NT2/D1 (cell line): ENCODE results near the gene SLC34A1.

Experiments
- DNase-seq: peaks from one replicate; pipeline ENCODE4 v3.0.0-alpha.2; 2011; ENCODE audit warnings: low read depth, low spot score
- H3K27me3 ChIP-seq: 2 replicates; pipeline ENCODE4 v1.6.0; 2011; ENCODE audit warnings: mild to moderate bottlenecking; ENCODE audit not compliant: insufficient read length, insufficient read depth
- H3K36me3 ChIP-seq: 2 replicates; pipeline ENCODE4 v1.6.1; 2011; ENCODE audit warnings: mild to moderate bottlenecking, low read length, mixed read lengths; ENCODE audit not compliant: insufficient read depth, insufficient read length
- H3K4me1 ChIP-seq: 2 replicates; pipeline ENCODE4 v1.5.1; 2011; ENCODE audit not compliant: insufficient read depth, insufficient read length
- H3K4me3 ChIP-seq: 2 replicates; pipeline ENCODE4 v1.5.1; 2011; ENCODE audit warnings: low read depth; ENCODE audit not compliant: insufficient read length
- H3K9ac ChIP-seq: 2 replicates; pipeline ENCODE4 v1.6.0; 2011; ENCODE audit warnings: low read depth; ENCODE audit not compliant: insufficient read length
- H3K9me3 ChIP-seq: 2 replicates; pipeline ENCODE4 v1.5.1; 2011; ENCODE audit warnings: mild to moderate bottlenecking, low read length; ENCODE audit not compliant: insufficient read depth
- SUZ12 ChIP-seq: IDR thresholded peaks from 2 replicates; pipeline ENCODE4 v1.6.1; 2011; ENCODE audit not compliant: insufficient read length, insufficient read depth; ENCODE audit errors: extremely low read depth
- YY1 ChIP-seq: IDR thresholded peaks from 2 replicates; pipeline ENCODE4 v1.6.1; 2011; ENCODE audit not compliant: insufficient read length, insufficient read depth
- ZNF274 ChIP-seq: IDR thresholded peaks from 2 replicates; pipeline ENCODE4 v1.6.1; 2011; ENCODE audit warnings: mild to moderate bottlenecking, low read depth, low read length

Gene SLC34A1

DNA sequence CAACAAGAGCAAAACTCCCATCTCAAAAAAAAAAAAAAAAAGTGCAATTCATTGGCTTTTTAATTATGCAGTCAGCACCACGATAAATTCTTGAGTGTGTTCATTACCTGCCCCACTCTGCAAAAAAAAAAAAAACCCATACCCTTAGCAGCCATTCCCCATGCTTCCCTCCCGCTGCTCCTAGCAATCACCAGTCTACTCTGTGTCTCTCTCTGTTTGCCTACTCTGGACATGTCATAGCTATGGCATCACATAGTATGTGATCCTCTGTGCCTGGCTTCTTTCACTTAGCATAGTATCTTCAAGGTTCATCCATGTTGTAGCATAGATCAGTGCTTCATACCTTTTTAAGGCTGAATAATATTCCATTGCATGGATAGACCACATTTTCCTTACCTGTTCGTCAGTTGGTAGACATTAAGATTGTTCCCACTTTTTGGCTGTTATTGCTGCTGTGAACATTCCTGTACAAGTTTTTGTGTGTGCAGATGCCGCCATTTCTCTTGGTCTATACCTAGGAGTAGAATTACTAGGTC lies 55.4 kb downstream of the SLC34A1 start:
- Histone ChIP-seq H3K9me3 (no peaks in the 10 kb centered on the region), H3K27me3 (no peaks in the 10 kb centered on the region), H3K36me3 (peaks cover 83% of the 10 kb centered on the region), H3K4me1 (peaks cover 19% of the 10 kb centered on the region), H3K9ac (no peak overlapping the region), H3K4me3 (no peak overlapping the region)
- TF ChIP-seq SUZ12 (no peak), YY1 (no peak), ZNF274 (no peak)
- DNase-seq = no peak

DNA sequence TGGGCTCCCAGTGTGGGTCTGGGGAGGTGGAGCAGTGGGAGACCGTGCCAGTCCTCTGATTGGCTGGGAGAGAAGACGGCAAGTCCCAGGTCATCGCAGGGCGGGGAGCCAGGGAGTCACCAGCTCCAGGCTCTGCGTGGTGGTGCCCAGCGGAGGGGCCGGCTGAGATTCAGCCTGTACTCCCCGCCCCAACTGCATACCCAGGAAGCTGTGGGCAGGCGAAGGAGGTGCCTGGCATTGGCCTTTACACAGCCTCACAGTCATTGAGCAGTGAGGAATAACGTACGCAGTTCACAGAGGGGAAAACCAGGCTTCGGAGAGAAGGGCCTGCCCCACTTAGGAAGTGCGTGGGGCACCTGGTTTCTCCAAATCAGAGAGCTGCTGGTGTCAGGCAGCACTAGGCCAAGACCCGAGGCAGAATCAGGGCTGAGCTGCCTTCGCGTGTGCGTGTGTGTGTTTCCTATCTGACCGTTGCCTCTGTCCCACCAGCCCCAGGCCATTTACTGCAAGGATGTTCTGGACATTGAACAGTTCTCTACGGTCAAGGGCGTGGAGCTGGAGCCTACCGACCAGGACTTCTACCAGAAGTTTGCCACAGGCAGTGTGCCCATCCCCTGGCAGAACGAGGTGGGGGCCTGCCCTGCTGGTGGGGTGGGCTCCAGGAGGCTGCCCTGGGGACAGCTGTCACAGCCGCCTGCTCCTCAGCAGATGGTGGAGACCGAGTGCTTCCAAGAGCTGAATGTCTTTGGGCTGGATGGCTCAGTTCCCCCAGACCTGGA lies 56.2 kb downstream of the SLC34A1 start:
- no peak for DNase-seq
- Histone ChIP-seq H3K36me3 (peaks cover 75% of the 10 kb centered on the region), H3K9ac (no peak overlapping the region)

DNA sequence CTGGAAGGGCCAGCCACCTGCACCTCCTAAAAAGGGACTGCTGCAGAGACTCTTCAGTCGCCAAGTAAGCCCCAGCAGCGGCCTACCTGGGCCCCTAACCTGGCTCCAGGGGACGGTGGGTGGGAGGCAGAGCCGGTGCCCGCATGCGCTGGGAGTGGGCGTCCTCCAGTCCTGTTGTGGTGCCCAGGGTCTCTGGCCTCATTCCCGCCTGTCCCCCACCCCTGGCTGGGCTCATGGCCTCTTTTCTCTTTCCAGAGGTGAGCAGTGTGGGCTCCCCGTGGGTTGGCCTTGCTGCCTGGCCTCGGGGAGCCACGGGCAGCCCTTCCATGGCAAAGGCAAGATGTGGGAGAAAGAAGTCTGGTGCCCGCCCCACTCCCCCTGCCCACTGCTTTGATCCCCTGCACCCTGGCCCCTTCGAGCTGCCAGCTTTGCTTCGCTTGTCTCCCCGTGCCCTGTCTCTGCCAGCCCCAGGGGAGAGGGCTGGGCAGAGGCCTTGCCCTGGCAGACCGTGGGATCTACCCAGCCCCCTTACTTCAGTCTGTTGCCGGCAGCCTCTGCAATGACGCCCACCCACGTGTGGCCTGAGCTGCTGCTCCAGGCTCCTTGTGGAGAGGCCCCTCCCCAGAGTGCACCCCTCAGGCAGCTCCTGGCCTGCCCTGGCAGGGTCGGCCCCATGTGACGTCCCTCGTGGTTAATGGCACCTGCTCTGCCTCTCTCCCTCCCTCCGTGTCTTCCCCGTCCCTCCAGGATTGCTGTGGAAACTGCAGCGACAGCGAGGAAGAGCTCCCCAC lies 57.0 kb downstream of the SLC34A1 start:
- Histone ChIP-seq H3K27me3 (peaks cover 2% of the 10 kb centered on the region), H3K4me1 (peaks cover 21% of the 10 kb centered on the region), H3K4me3 (no peak overlapping the region), H3K36me3 (peaks cover 68% of the 10 kb centered on the region), H3K9me3 (no peaks in the 10 kb centered on the region), H3K9ac (peak overlapping the region; percentile 43)
- no peak for DNase-seq
- TF ChIP-seq ZNF274 (no peak), SUZ12 (no peak), YY1 (no peak)

More for the DNA sequence above, 56.2 kb downstream of the SLC34A1 start:
- Histone ChIP-seq H3K4me3 (no peak overlapping the region), H3K27me3 (no peaks in the 10 kb centered on the region), H3K4me1 (peaks cover 19% of the 10 kb centered on the region), H3K9me3 (no peaks in the 10 kb centered on the region)
- TF ChIP-seq YY1 (no peak), SUZ12 (no peak), ZNF274 (no peak)

DNA sequence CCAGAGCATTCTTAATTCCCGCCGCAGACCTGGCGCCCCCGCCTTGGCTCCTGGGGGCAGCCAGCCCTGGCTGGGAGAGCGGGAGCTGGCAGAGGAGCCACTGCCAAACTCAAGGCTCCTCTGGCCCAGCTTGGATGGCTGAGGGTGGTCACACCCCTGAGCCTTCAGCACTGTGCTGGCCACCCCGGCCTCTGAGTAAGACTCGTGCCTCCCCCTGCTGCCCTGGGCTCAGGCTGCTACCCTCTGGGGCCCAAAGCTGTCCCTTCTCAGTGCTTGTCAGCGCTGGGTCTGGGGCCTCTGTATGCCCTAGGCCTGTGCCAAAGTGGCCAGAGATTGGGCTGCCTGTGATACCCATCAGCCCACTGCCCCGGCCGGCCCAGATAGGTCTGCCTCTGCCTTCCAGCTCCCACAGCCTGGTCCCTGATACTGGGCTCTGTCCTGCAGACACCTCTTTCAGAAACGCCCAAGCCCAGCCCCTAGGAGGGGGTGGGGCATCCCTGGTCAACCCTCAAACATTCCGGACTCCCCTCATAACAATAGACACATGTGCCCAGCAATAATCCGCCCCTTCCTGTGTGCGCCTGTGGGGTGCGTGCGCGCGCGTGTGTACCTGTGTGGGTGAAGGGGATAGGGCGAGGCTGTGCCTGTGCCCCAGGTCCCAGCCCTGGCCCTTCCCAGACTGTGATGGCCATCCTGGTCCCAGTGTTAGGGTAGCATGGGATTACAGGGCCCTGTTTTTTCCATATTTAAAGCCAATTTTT lies 58.0 kb downstream of the SLC34A1 start:
- Histone ChIP-seq H3K36me3 (peaks cover 61% of the 10 kb centered on the region), H3K4me3 (no peak overlapping the region), H3K9me3 (no peaks in the 10 kb centered on the region), H3K9ac (peak overlapping the region; percentile 34), H3K27me3 (peaks cover 5% of the 10 kb centered on the region), H3K4me1 (peaks cover 23% of the 10 kb centered on the region)
- TF ChIP-seq ZNF274 (no peak), YY1 (no peak), SUZ12 (no peak)
- no peak for DNase-seq

DNA sequence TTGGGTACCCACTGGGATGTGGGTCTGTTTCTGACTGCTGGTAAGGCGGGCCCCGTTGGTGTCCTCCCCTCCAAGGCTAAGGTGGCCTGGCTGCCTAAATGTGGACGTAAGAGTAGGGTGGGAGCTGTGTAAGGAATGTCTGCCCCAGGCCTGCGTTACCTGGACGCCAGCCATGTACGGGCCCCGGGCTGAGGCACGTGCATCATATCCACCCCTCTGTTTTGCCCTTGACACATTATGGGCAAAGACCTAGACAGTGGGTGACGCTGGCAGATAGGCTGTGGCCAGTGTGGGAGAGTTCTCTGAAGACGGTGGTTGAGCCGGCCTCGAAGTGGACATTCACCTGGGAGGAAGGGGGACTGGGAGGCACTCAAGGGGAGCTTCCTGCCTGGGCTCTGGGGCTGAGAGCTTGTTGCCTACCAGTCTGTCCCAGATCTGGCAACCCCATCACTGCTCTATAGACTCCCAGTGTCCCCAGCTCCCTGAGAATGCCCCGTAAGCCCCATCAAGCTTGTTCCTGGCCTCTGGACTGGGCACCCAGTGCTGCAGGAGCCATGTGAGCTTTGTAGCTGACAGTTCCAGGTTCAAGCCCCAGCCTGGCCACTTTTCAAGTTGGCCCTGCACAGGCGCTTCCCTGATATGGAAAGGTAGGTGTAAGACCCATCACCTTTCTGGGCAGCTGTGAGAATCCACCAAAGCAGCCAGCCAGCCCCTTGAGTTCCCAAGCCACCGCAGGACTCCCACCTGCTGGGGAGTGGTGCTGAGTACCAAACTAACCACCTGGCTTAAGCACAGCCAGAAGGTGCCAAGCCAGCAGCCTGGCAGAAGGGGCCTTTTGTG lies 59.1 kb downstream of the SLC34A1 start:
- H3K36me3 ChIP-seq = peaks cover 51% of the 10 kb centered on the region
- H3K9ac ChIP-seq = no peak overlapping the region
- peaks cover 5% of the 10 kb centered on the region for H3K27me3 ChIP-seq
- H3K4me3 ChIP-seq = no peak overlapping the region
- TF ChIP-seq ZNF274 (no peak), YY1 (no peak), SUZ12 (no peak)
- H3K4me1 ChIP-seq = peaks cover 26% of the 10 kb centered on the region
- DNase-seq = no peak
- H3K9me3 ChIP-seq = no peaks in the 10 kb centered on the region
